ENCODE results near the gene IL17B.

IL17B gene

GRCh38 chr5:149379177-149379761 is at the start of gene IL17B:
IL17B (minus strand) TSS chr5:149379292; CDS start chr5:149379225, 67 bp downstream.
- DNase-seq (ENCODE audit: low read depth, low spot score), result no peak
- Histone ChIP-seq H3K36me3 (ENCODE audit: insufficient read depth, low read length) (no peaks in the 10 kb centered on the region), H3K4me3 (no peak within 1 kb of the TSS), H3K27ac (no peak within 1 kb of the TSS), H3K9me3 (ENCODE audit: low read depth, low read length) (no peaks in the 10 kb centered on the region), H3K9ac (ENCODE audit: insufficient read length) (no peak within 1 kb of the TSS)
- TF ChIP-seq EZH2 (IDR thresholded peaks at IDR 0.05) (no peak), FOXP2 (optimal IDR thresholded peaks at IDR 0.05; ENCODE audit: control extremely low read depth, extremely low read length, insufficient read depth) (no peak), POLR2AphosphoS5 (IDR thresholded peaks at IDR 0.05; ENCODE audit: borderline replicate concordance, low read depth, low read length) (no peak)

GRCh38 chr5:149428032-149428431 is 48.9 kb upstream of the IL17B start:
- Histone ChIP-seq H3K4me3 (no peak overlapping the region), H3K9ac (ENCODE audit: insufficient read length) (no peak overlapping the region), H3K36me3 (ENCODE audit: insufficient read depth, low read length) (0 out of 2 replicates have a peak, but pooled peaks cover 2% of the 10 kb centered on the region), H3K27ac (no peak overlapping the region), H3K9me3 (ENCODE audit: low read depth, low read length) (no peaks in the 10 kb centered on the region)
- TF ChIP-seq FOXP2 (optimal IDR thresholded peaks at IDR 0.05; ENCODE audit: control extremely low read depth, extremely low read length, insufficient read depth), result no peak
- TF ChIP-seq POLR2AphosphoS5 (IDR thresholded peaks at IDR 0.05; ENCODE audit: borderline replicate concordance, low read depth, low read length), result no peak
- no peak for TF ChIP-seq EZH2 (IDR thresholded peaks at IDR 0.05)
- no peak for DNase-seq (ENCODE audit: low read depth, low spot score)

GRCh38 chr5:149427374-149427773 is 48.3 kb upstream of the IL17B start:
- no peak for TF ChIP-seq EZH2 (IDR thresholded peaks at IDR 0.05)
- H3K9me3 ChIP-seq (ENCODE audit: low read depth, low read length), result no peaks in the 10 kb centered on the region
- H3K9ac ChIP-seq (ENCODE audit: insufficient read length), result no peak overlapping the region
- H3K36me3 ChIP-seq (ENCODE audit: insufficient read depth, low read length), result 0 out of 2 replicates have a peak, but pooled peaks cover 2% of the 10 kb centered on the region
- H3K27ac ChIP-seq, result no peak overlapping the region
- H3K4me3 ChIP-seq, result no peak overlapping the region
- DNase-seq (ENCODE audit: low read depth, low spot score), result no peak

GRCh38 chr5:149426931-149427330 is 47.8 kb upstream of the IL17B start:
- Histone ChIP-seq H3K36me3 (ENCODE audit: insufficient read depth, low read length) (0 out of 2 replicates have a peak, but pooled peaks cover 2% of the 10 kb centered on the region), H3K9ac (ENCODE audit: insufficient read length) (no peak overlapping the region), H3K9me3 (ENCODE audit: low read depth, low read length) (no peaks in the 10 kb centered on the region), H3K4me3 (no peak overlapping the region), H3K27ac (no peak overlapping the region)
- TF ChIP-seq POLR2AphosphoS5 (IDR thresholded peaks at IDR 0.05; ENCODE audit: borderline replicate concordance, low read depth, low read length) (no peak), FOXP2 (optimal IDR thresholded peaks at IDR 0.05; ENCODE audit: control extremely low read depth, extremely low read length, insufficient read depth) (no peak), EZH2 (IDR thresholded peaks at IDR 0.05) (no peak)
- DNase-seq (ENCODE audit: low read depth, low spot score), result no peak

- no peak for DNase-seq (ENCODE audit: low read depth, low spot score)
- no peak overlapping the region for H3K4me3 ChIP-seq
Observed at GRCh38 chr5:149425729-149426128, 46.6 kb upstream of the IL17B start.

GRCh38 chr5:149424371-149425315 is 45.6 kb upstream of the IL17B start:
- H3K9ac ChIP-seq (ENCODE audit: insufficient read length), result no peak overlapping the region
- no peak overlapping the region for H3K4me3 ChIP-seq
- H3K9me3 ChIP-seq (ENCODE audit: low read depth, low read length), result no peaks in the 10 kb centered on the region
- H3K27ac ChIP-seq, result no peak overlapping the region
- no peaks in the 10 kb centered on the region; the same call in 1 of the 2 replicates for H3K36me3 ChIP-seq (ENCODE audit: insufficient read depth, low read length)
- no peak for DNase-seq (ENCODE audit: low read depth, low spot score)
- TF ChIP-seq EZH2 (IDR thresholded peaks at IDR 0.05) (no peak), FOXP2 (optimal IDR thresholded peaks at IDR 0.05; ENCODE audit: control extremely low read depth, extremely low read length, insufficient read depth) (no peak), POLR2AphosphoS5 (IDR thresholded peaks at IDR 0.05; ENCODE audit: borderline replicate concordance, low read depth, low read length) (no peak)

More at GRCh38 chr5:149425729-149426128, 46.6 kb upstream of the IL17B start:
- Histone ChIP-seq H3K27ac (no peak overlapping the region), H3K9me3 (ENCODE audit: low read depth, low read length) (no peaks in the 10 kb centered on the region), H3K36me3 (ENCODE audit: insufficient read depth, low read length) (peaks cover 1% of the 10 kb centered on the region; the same call in 1 of the 2 replicates), H3K9ac (ENCODE audit: insufficient read length) (no peak overlapping the region)
- TF ChIP-seq POLR2AphosphoS5 (IDR thresholded peaks at IDR 0.05; ENCODE audit: borderline replicate concordance, low read depth, low read length) (no peak), EZH2 (IDR thresholded peaks at IDR 0.05) (no peak)

GRCh38 chr5:149423794-149424268 is 44.7 kb upstream of the IL17B start:
- Histone ChIP-seq H3K27ac (no peak overlapping the region), H3K36me3 (ENCODE audit: insufficient read depth, low read length) (no peaks in the 10 kb centered on the region; the same call in 1 of the 2 replicates), H3K4me3 (no peak overlapping the region), H3K9ac (ENCODE audit: insufficient read length) (no peak overlapping the region), H3K9me3 (ENCODE audit: low read depth, low read length) (no peaks in the 10 kb centered on the region)
- TF ChIP-seq FOXP2 (optimal IDR thresholded peaks at IDR 0.05; ENCODE audit: control extremely low read depth, extremely low read length, insufficient read depth) (no peak), EZH2 (IDR thresholded peaks at IDR 0.05) (no peak), POLR2AphosphoS5 (IDR thresholded peaks at IDR 0.05; ENCODE audit: borderline replicate concordance, low read depth, low read length) (no peak)
- no peak for DNase-seq (ENCODE audit: low read depth, low spot score)

- no peak for DNase-seq (ENCODE audit: low read depth, low spot score)
- TF ChIP-seq FOXP2 (optimal IDR thresholded peaks at IDR 0.05; ENCODE audit: control extremely low read depth, extremely low read length, insufficient read depth) (no peak), POLR2AphosphoS5 (IDR thresholded peaks at IDR 0.05; ENCODE audit: borderline replicate concordance, low read depth, low read length) (no peak), EZH2 (IDR thresholded peaks at IDR 0.05) (no peak)
- no peaks in the 10 kb centered on the region; the same call in 1 of the 2 replicates for H3K36me3 ChIP-seq (ENCODE audit: insufficient read depth, low read length)
- no peak overlapping the region for H3K4me3 ChIP-seq
- no peak overlapping the region for H3K9ac ChIP-seq (ENCODE audit: insufficient read length)
- H3K27ac ChIP-seq, result no peak overlapping the region
- H3K9me3 ChIP-seq (ENCODE audit: low read depth, low read length), result no peaks in the 10 kb centered on the region
Observed at GRCh38 chr5:149423049-149423793, 44.1 kb upstream of the IL17B start.

Measured in SK-N-MC (cell line).